ENCODE measurements around the gene PRKAR2B.
A peak's percentile ranks its signal among the peaks of the same experiment; 100 is the strongest.
"Not testable (repeated sequence)": the region's sequence is repeated elsewhere in the genome, so short reads cannot be mapped to it uniquely, and the experiment has no call there.

PRKAR2B gene

GRCh38 chr7:107025449-107026103, 18.9 kb upstream of the PRKAR2B start:
- intact Hi-C loops (cut with DNase I): no loop called here
- DNase-seq: no peak

GRCh38 chr7:107026166-107026565, 18.3 kb upstream of the PRKAR2B start:
- intact Hi-C loops (cut with DNase I): no loop called here
- no peak for DNase-seq

- intact Hi-C loops (cut with DNase I): no loop called here
- DNase-seq: no peak
Observed at GRCh38 chr7:107027208-107027607, 17.3 kb upstream of the PRKAR2B start.

- intact Hi-C loops (cut with DNase I): no loop called here
Observed at GRCh38 chr7:107029061-107029763, 15.3 kb upstream of the PRKAR2B start.

GRCh38 chr7:107029764-107030286, 14.7 kb upstream of the PRKAR2B start:
- no peak for DNase-seq
- intact Hi-C loops (cut with DNase I): no loop called here

More at GRCh38 chr7:107029061-107029763, 15.3 kb upstream of the PRKAR2B start:
- DNase-seq: no peak

- DNase-seq: no peak
- intact Hi-C loops (cut with DNase I): no loop called here
Observed at GRCh38 chr7:107032050-107032449, 12.5 kb upstream of the PRKAR2B start.

- intact Hi-C loops (cut with DNase I): no loop called here
- DNase-seq: no peak
Observed at GRCh38 chr7:107032720-107033438, 11.6 kb upstream of the PRKAR2B start.

- intact Hi-C loops (cut with DNase I): no loop called here
- DNase-seq: no peak
Observed at GRCh38 chr7:107034553-107034952, 10.0 kb upstream of the PRKAR2B start.

GRCh38 chr7:107035446-107035845, 9.1 kb upstream of the PRKAR2B start:
- intact Hi-C loops (cut with DNase I): no loop called here
- no peak for DNase-seq

- intact Hi-C loops (cut with DNase I): no loop called here
- no peak for DNase-seq
Observed at GRCh38 chr7:107036535-107036934, 8.0 kb upstream of the PRKAR2B start.

GRCh38 chr7:107037717-107038603, 6.5 kb upstream of the PRKAR2B start:
- DNase-seq: no peak
- intact Hi-C loops (cut with DNase I): no loop called here

- DNase-seq: no peak
- intact Hi-C loops (cut with DNase I): no loop called here
Observed at GRCh38 chr7:107039199-107039900, 5.2 kb upstream of the PRKAR2B start.

- DNase-seq: no peak
- intact Hi-C loops (cut with DNase I): loop anchor here (5.0 kb wide), 1 partner anchor 759 kb away; the partner anchor contains the start of gene NAMPT
Observed at GRCh38 chr7:107041097-107041496, 3.4 kb upstream of the PRKAR2B start.

GRCh38 chr7:107041764-107042163, 2.7 kb upstream of the PRKAR2B start:
- not testable (repeated sequence) for DNase-seq
- intact Hi-C loops (cut with DNase I): loop anchor here (5.0 kb wide), 1 partner anchor 759 kb away; the partner anchor contains the start of gene NAMPT

- intact Hi-C loops (cut with DNase I): loop anchor here (5.0 kb wide), 1 partner anchor 760 kb away; the partner anchor contains the start of gene NAMPT
- DNase-seq: peak in 1 of 10 donors; percentile 79
Observed at GRCh38 chr7:107042326-107042910, 2.1 kb upstream of the PRKAR2B start.

GRCh38 chr7:107043491-107043890, 1.0 kb upstream of the PRKAR2B start:
- DNase-seq: no peak

GRCh38 chr7:107043921-107044346, 571 bp upstream of the PRKAR2B start:
- no peak for DNase-seq
- intact Hi-C loops (cut with DNase I): loop anchor here (5.0 kb wide), 1 partner anchor 762 kb away; the partner anchor contains the start of gene NAMPT

More at GRCh38 chr7:107043491-107043890, 1.0 kb upstream of the PRKAR2B start:
- intact Hi-C loops (cut with DNase I): loop anchor here (5.0 kb wide), 1 partner anchor 761 kb away; the partner anchor contains the start of gene NAMPT

GRCh38 chr7:107045195-107045960, 873 bp downstream of the PRKAR2B start:
- no peak for DNase-seq
- intact Hi-C loops (cut with DNase I): no loop called here

All from posterior cingulate gyrus (tissue), 11 donors.